Measurements from ENCODE around the gene VTI1A.

VTI1A gene

GRCh38 chr10:112838784-112839481, 391.9 kb downstream of the VTI1A start:
- FAIRE-seq (no peak), DNase-seq (ENCODE audit: insufficient read length, low spot score) (no peak)
- no peak for TF ChIP-seq CTCF (IDR thresholded peaks at IDR 0.05; ENCODE audit: insufficient read depth, missing control alignments)

DNA sequence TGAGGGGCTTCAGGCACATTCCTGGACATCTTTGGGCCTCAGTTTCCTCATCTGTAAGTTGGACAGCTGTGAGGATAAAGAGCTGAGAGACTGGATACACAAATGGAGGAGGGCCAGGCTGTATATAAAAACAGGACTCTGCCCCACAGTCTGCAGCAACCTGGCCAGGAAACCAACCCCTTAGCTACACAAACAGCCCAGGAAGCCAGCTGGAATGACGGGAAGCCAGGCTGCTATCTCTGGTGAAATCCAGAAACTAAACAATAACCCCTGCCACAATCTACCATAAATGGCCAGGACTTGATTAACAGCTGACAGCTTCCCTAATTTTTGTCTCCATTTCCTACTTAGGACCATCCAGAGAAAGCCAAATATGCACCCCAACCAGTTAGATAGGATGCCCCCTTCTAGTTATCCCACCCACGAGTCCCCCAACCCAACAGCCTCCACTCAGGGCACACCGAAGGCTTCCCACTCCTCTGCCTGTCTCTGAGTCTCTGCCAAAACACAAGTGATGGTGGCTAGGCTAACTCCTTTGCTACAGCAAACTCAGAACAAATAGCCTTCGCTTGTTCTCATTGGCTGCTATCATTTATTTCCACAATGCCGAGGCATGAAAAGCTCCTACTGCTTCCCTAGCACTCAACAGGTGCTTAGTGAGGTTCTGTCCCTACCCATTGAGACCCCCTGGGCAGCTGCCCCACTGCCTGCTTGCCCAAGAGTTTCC, 393.1 kb downstream of the VTI1A start:
- FAIRE-seq = no peak
- DNase-seq (ENCODE audit: insufficient read length, low spot score) = no peak
- TF ChIP-seq CTCF (IDR thresholded peaks at IDR 0.05; ENCODE audit: insufficient read depth, missing control alignments) = no peak

DNA sequence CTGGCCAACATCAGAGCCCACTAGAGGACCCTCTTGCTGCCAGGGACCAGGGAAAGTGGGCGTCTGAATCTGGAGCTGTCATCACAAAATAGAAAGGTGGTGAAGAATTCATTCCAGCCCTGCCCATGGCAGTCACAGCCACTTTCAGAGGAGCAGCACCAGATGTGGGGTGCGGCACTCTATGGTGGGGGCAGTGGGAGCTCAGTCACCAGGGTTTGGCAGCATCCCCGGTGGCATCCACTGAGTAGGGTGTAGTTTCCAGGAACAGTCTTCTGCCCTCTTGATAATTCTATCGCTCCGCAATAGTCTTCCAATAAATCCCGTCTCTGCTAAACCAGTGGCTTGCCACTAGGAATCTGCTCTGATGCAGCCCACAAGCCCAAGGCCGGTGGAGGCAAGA, 394.5 kb downstream of the VTI1A start:
- FAIRE-seq = no peak
- no peak for TF ChIP-seq CTCF (IDR thresholded peaks at IDR 0.05; ENCODE audit: insufficient read depth, missing control alignments)
- no peak for DNase-seq (ENCODE audit: insufficient read length, low spot score)

DNA sequence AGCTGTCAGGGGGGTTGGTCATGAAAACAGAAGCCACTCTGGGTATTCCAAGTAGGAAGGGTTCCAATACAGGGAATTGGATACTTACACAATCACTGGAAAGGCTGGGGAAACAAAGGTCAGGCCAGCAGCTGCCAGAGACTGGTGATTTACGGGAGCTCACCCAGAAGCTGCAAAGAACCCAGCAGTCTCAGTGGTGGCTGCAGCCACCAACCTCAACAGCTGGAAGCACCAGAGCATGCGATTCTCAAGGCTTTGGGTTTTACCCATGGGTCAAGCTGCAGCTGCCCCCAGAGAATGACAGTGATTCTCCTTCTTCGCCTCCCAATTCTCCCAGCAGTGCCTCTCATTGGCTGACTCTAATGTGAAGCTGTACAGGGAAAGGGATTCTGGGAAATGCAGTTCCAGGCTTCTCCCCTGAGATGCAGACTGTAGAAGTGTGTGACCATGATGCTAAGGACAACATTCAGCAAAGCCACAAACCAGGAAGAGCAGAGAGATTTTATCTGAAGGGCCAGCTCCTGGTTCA, 395.9 kb downstream of the VTI1A start:
- FAIRE-seq (no peak), DNase-seq (ENCODE audit: insufficient read length, low spot score) (no peak)
- TF ChIP-seq CTCF (IDR thresholded peaks at IDR 0.05; ENCODE audit: insufficient read depth, missing control alignments) = no peak

- no peak for TF ChIP-seq CTCF (IDR thresholded peaks at IDR 0.05; ENCODE audit: insufficient read depth, missing control alignments)
- DNase-seq (ENCODE audit: insufficient read length, low spot score) (no peak), FAIRE-seq (no peak)
Observed at GRCh38 chr10:112843623-112844022, 396.6 kb downstream of the VTI1A start.

DNA sequence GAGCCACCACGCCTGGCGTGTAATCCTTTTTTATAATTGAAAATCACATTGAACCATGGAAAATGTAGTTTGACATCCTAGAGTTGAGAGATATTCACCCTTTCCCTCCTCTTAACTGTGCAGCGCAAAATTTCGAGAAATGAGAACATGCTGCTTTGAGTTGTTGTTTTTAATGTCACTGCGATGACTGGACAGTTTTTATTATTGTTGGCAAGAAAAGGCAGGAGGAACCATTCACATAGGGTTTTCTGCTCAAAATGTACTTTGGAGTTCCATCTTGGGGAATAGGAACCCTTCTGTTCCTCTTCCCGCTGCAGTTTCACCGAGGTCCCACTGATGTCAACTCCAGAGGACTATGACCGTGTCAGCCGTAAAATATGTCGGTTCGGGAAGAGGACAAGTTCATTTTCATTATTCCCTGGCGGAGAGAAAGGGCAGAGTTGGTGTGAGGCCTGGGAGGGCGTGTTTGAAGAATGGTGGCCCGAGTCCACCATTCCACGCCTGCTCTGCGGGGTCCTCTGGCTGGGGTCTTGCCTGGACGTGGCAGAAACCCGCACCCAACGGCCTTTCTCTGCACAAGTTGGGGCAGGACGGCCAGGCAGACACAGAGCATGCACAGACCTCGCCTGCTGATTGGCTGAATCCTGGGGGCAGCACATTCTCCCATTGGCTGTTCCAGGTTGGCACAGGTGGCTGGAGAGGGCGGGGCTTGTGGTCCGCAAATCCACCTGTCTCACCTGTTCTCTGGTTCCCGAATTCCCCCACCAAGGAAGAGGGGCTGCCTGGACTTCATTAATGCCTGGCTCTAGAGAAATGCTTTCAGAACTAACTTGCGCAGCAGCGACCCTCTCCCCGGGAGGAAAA, 397.9 kb downstream of the VTI1A start:
- FAIRE-seq (no peak), DNase-seq (ENCODE audit: insufficient read length, low spot score) (no peak)
- TF ChIP-seq CTCF (IDR thresholded peaks at IDR 0.05; ENCODE audit: insufficient read depth, missing control alignments) = no peak
